ENCODE data around the gene CALML4. TPM values are rescaled to one million over a fixed set of nuclear protein-coding genes. Genes with fewer than 3 reads are reported as not detected.
A peak's percentile ranks its signal among the peaks of the same experiment; 100 is the strongest.
"Not testable (repeated sequence)": the region's sequence is repeated elsewhere in the genome, so short reads cannot be mapped to it uniquely, and the experiment has no call there.

The CALML4 gene
- total RNA-seq, 1 donor from 2014 or later: 22.7 TPM

- H4K20me1 ChIP-seq (ENCODE audit: low read depth): no peaks in the 10 kb centered on the region
- no peak overlapping the region for H3K27ac Mint-ChIP-seq
- peaks cover 27% of the 10 kb centered on the region for H3K4me1 ChIP-seq
- peaks cover 18% of the 10 kb centered on the region for H3F3A ChIP-seq (ENCODE audit: low read depth)
- no peak overlapping the region for H3K27ac ChIP-seq
- H3K4me3 ChIP-seq: no peak overlapping the region
- peaks cover 41% of the 10 kb centered on the region for H3K4me1 Mint-ChIP-seq
- no peaks in the 10 kb centered on the region for H3K36me3 ChIP-seq
- H3K9me3 ChIP-seq (ENCODE audit: low read depth): peaks cover 5% of the 10 kb centered on the region
- DNase-seq (ENCODE audit: low spot score): no peak
- TF ChIP-seq EZH2phosphoT487 (IDR thresholded peaks at IDR 0.05) (no peak), CTCF (IDR thresholded peaks at IDR 0.05) (no peak), EZH2 (IDR thresholded peaks at IDR 0.05) (no peak)
- no peaks in the 10 kb centered on the region for H3K27me3 ChIP-seq
- H3K4me3 Mint-ChIP-seq: no peak overlapping the region
- H2AFZ ChIP-seq (replicated peaks): no peak overlapping the region
- no peak overlapping the region for H3K9ac ChIP-seq
- peaks cover 8% of the 10 kb centered on the region for H3K27me3 Mint-ChIP-seq (ENCODE audit: insufficient read depth, low read depth)
- peaks cover 4% of the 10 kb centered on the region for H3K9me3 Mint-ChIP-seq
- H3K4me2 ChIP-seq: no peak overlapping the region
- no peaks in the 10 kb centered on the region for H3K36me3 Mint-ChIP-seq
- no peaks in the 10 kb centered on the region for H3K79me2 ChIP-seq (ENCODE audit: low read depth)
Observed at GRCh38 chr15:68235022-68235421, 29.9 kb upstream of the CALML4 start.

- H3K27me3 Mint-ChIP-seq (ENCODE audit: insufficient read depth, low read depth); H3K36me3 ChIP-seq; H4K20me1 ChIP-seq (ENCODE audit: low read depth); H3K27ac Mint-ChIP-seq; H3K9ac ChIP-seq; H3K79me2 ChIP-seq (ENCODE audit: low read depth); H3K4me3 ChIP-seq; H3K9me3 Mint-ChIP-seq; H3K9me3 ChIP-seq (ENCODE audit: low read depth); H3K27ac ChIP-seq; H3K4me2 ChIP-seq; DNase-seq (ENCODE audit: low spot score); H3K36me3 Mint-ChIP-seq; H3K27me3 ChIP-seq: not testable (repeated sequence)
- Mint-ChIP-seq H3K4me1 (peaks cover 44% of the 10 kb centered on the region), H3K4me3 (peak overlapping the region; percentile 48)
- Histone ChIP-seq H3K4me1 (peaks cover 29% of the 10 kb centered on the region), H3F3A (ENCODE audit: low read depth) (peaks cover 18% of the 10 kb centered on the region), H2AFZ (replicated peaks) (peak overlapping the region; percentile 78)
Observed at GRCh38 chr15:68234520-68234919, 29.4 kb upstream of the CALML4 start.

GRCh38 chr15:68234060-68234459 lies 28.9 kb upstream of the CALML4 start:
- H3K4me3 Mint-ChIP-seq: no peak overlapping the region
- TF ChIP-seq EZH2 (IDR thresholded peaks at IDR 0.05): no peak
- TF ChIP-seq CTCF (IDR thresholded peaks at IDR 0.05): no peak
- TF ChIP-seq EZH2phosphoT487 (IDR thresholded peaks at IDR 0.05): no peak
- peaks cover 29% of the 10 kb centered on the region for H3K4me1 ChIP-seq
- H3K9me3 ChIP-seq (ENCODE audit: low read depth): peaks cover 3% of the 10 kb centered on the region
- peaks cover 44% of the 10 kb centered on the region for H3K4me1 Mint-ChIP-seq
- H2AFZ ChIP-seq (replicated peaks): peak overlapping the region; percentile 78
- H3K4me2 ChIP-seq: no peak overlapping the region
- no peaks in the 10 kb centered on the region for H3K36me3 Mint-ChIP-seq
- no peak overlapping the region for H3K9ac ChIP-seq
- no peak overlapping the region for H3K4me3 ChIP-seq
- H4K20me1 ChIP-seq (ENCODE audit: low read depth): peaks cover under 1% of the 10 kb centered on the region
- H3K27me3 Mint-ChIP-seq (ENCODE audit: insufficient read depth, low read depth): peaks cover 10% of the 10 kb centered on the region
- H3K27ac ChIP-seq: no peak overlapping the region
- peaks cover 1% of the 10 kb centered on the region for H3K79me2 ChIP-seq (ENCODE audit: low read depth)
- H3K9me3 Mint-ChIP-seq: peaks cover 4% of the 10 kb centered on the region
- no peaks in the 10 kb centered on the region for H3K36me3 ChIP-seq
- DNase-seq (ENCODE audit: low spot score): no peak
- H3F3A ChIP-seq (ENCODE audit: low read depth): peaks cover 18% of the 10 kb centered on the region
- no peak overlapping the region for H3K27ac Mint-ChIP-seq
- no peaks in the 10 kb centered on the region for H3K27me3 ChIP-seq

- Histone ChIP-seq H3K4me2 (no peak overlapping the region), H2AFZ (replicated peaks) (no peak overlapping the region), H4K20me1 (ENCODE audit: low read depth) (peaks cover 12% of the 10 kb centered on the region), H3K4me3 (no peak overlapping the region), H3K9me3 (ENCODE audit: low read depth) (no peaks in the 10 kb centered on the region), H3F3A (ENCODE audit: low read depth) (peaks cover 18% of the 10 kb centered on the region), H3K4me1 (peaks cover 38% of the 10 kb centered on the region), H3K36me3 (no peaks in the 10 kb centered on the region), H3K27me3 (no peaks in the 10 kb centered on the region), H3K27ac (no peak overlapping the region), H3K79me2 (ENCODE audit: low read depth) (peaks cover 13% of the 10 kb centered on the region), H3K9ac (no peak overlapping the region)
- DNase-seq (ENCODE audit: low spot score): no peak
- H3K36me3 Mint-ChIP-seq: no peaks in the 10 kb centered on the region
- H3K27me3 Mint-ChIP-seq (ENCODE audit: insufficient read depth, low read depth): peaks cover 10% of the 10 kb centered on the region
- peaks cover 4% of the 10 kb centered on the region for H3K9me3 Mint-ChIP-seq
- TF ChIP-seq CTCF (IDR thresholded peaks at IDR 0.05) (no peak), EZH2 (IDR thresholded peaks at IDR 0.05) (no peak)
- peak overlapping the region; percentile 91 for H3K27ac Mint-ChIP-seq
- peaks cover 53% of the 10 kb centered on the region for H3K4me1 Mint-ChIP-seq
- no peak overlapping the region for H3K4me3 Mint-ChIP-seq
Observed at GRCh38 chr15:68232937-68233336, 27.8 kb upstream of the CALML4 start.

Measured in neural progenitor cell (in vitro differentiated cells).